HCT116 (cell line): ENCODE results near the gene ENTR1.

Source experiments
- ATF3 ChIP-seq: IDR thresholded peaks from 2 replicates; pipeline ENCODE4 v1.6.1; 2012
- CEBPB ChIP-seq: IDR thresholded peaks from 2 replicates; pipeline ENCODE4 v1.6.1; 2012; ENCODE audit warnings: low read depth
- EGR1 ChIP-seq: IDR thresholded peaks from 2 replicates; pipeline ENCODE4 v1.6.1; 2012; ENCODE audit warnings: low read depth
- EZH2 ChIP-seq: fragments of 200-600 bp; sonication (generic); IDR thresholded peaks from 2 replicates; pipeline ENCODE4 v1.6.1; 2017; ENCODE audit warnings: antibody characterized with exemption, mixed run types
- EZH2phosphoT487 ChIP-seq: fragments of 200-600 bp; IDR thresholded peaks from 2 replicates; pipeline ENCODE4 v1.6.1; 2018; ENCODE audit warnings: antibody characterized with exemption, borderline replicate concordance
- FOSL1 ChIP-seq: IDR thresholded peaks from 2 replicates; pipeline ENCODE4 v1.6.1; 2012; ENCODE audit warnings: low read depth
- JUND ChIP-seq: IDR thresholded peaks from 2 replicates; pipeline ENCODE4 v1.6.1; 2012
- POLR2A ChIP-seq: IDR thresholded peaks from 2 replicates; pipeline ENCODE4 v1.7.0; 2011; ENCODE audit warnings: borderline replicate concordance; ENCODE audit not compliant: insufficient read depth, insufficient read length; ENCODE audit errors: extremely low read depth
- POLR2AphosphoS5 ChIP-seq: IDR thresholded peaks from 2 replicates; pipeline ENCODE4 v1.6.1; 2011; ENCODE audit warnings: mild to moderate bottlenecking, low read depth, low read length, moderate library complexity
- RAD21 ChIP-seq: IDR thresholded peaks from 2 replicates; pipeline ENCODE4 v1.6.1; 2012; ENCODE audit warnings: low read depth, mild to moderate bottlenecking
- REST ChIP-seq: IDR thresholded peaks from 2 replicates; pipeline ENCODE4 v1.6.1; 2012; ENCODE audit warnings: low read depth
- YY1 ChIP-seq: IDR thresholded peaks from 2 replicates; pipeline ENCODE4 v1.6.1; 2011; ENCODE audit warnings: low read length, low read depth, moderate library complexity, mild to moderate bottlenecking; ENCODE audit not compliant: insufficient replicate concordance; ENCODE audit errors: extremely low read depth
- ZNF274 ChIP-seq: fragments of 200-500 bp; sonication (Bioruptor generic); IDR thresholded peaks from 2 replicates; pipeline ENCODE4 v1.6.1; 2014; ENCODE audit warnings: mild to moderate bottlenecking, low read depth, low read length, inconsistent platforms
- TF ChIP-seq, protein P1 (sequence below), 3 experiments: fragments of 200-600 bp in 1 of 3; sonication (generic) in 1 of 3; IDR thresholded peaks in 2 of 3; conservative IDR thresholded peaks in 1 of 3; 2 replicates each; pipeline ENCODE4 v1.5.1; 2012 to 2017; ENCODE audit warnings: low read depth in 2 of 3, low read length in 2 of 3, antibody characterized with exemption in 1 of 3, borderline replicate concordance in 1 of 3, control low read depth in 1 of 3, mild to moderate bottlenecking in 1 of 3, mixed read lengths in 1 of 3, mixed run types in 1 of 3, moderate library complexity in 1 of 3; ENCODE audit not compliant: insufficient read depth in 1 of 3

- TF ChIP-seq, protein P1, sequence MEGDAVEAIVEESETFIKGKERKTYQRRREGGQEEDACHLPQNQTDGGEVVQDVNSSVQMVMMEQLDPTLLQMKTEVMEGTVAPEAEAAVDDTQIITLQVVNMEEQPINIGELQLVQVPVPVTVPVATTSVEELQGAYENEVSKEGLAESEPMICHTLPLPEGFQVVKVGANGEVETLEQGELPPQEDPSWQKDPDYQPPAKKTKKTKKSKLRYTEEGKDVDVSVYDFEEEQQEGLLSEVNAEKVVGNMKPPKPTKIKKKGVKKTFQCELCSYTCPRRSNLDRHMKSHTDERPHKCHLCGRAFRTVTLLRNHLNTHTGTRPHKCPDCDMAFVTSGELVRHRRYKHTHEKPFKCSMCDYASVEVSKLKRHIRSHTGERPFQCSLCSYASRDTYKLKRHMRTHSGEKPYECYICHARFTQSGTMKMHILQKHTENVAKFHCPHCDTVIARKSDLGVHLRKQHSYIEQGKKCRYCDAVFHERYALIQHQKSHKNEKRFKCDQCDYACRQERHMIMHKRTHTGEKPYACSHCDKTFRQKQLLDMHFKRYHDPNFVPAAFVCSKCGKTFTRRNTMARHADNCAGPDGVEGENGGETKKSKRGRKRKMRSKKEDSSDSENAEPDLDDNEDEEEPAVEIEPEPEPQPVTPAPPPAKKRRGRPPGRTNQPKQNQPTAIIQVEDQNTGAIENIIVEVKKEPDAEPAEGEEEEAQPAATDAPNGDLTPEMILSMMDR (IDR thresholded peaks at IDR 0.05 in 2 of 3, conservative IDR thresholded peaks at IDR 0.05 in 1 of 3; ENCODE audit: borderline replicate concordance in 1 of 3, insufficient read depth in 1 of 3, low read depth in 2 of 3, low read length in 2 of 3), result no peak
- TF ChIP-seq EZH2 (no peak), ZNF274 (no peak), POLR2AphosphoS5 (no peak), CEBPB (no peak), POLR2A (no peak), EGR1 (no peak), RAD21 (no peak), EZH2phosphoT487 (no peak), REST (no peak), ATF3 (no peak), FOSL1 (no peak), YY1 (no peak), JUND (no peak)
Observed at GRCh38 chr9:136367296-136368145, 42.9 kb downstream of the ENTR1 start.
